DMS114 treated with DMSO at 0.1 percent for 48 hours (cell line): ENCODE data around the gene BTN1A1.
"Not testable (repeated sequence)": the region's sequence is repeated elsewhere in the genome, so short reads cannot be mapped to it uniquely, and the experiment has no call there.

ENCODE experiments used
- DNase-seq: peaks from one replicate; lab custom pipeline; 2025; ENCODE audit not compliant: unreplicated experiment; lab: John Stamatoyannopoulos, UW

Gene BTN1A1

DNA sequence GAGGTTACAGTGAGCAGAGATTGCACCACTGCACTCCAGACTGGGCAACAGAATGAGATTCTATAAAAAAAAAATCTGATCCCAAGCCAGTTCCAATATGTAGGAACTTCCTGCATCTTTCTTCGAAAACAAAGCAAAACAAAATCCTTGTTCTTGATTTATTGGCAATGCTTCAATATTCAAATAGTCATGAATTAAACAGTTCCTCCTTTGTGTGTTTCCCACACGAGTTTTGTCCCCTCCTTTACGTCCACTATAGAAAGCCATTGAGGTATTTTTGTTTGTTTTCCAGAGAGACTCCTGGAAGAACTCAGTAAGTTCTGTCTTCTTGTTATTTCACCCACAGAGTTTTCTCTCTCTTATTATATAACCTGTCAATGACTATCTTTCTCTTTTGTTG is 7.6 kb downstream of the BTN1A1 start:
- DNase-seq = no peak

DNA sequence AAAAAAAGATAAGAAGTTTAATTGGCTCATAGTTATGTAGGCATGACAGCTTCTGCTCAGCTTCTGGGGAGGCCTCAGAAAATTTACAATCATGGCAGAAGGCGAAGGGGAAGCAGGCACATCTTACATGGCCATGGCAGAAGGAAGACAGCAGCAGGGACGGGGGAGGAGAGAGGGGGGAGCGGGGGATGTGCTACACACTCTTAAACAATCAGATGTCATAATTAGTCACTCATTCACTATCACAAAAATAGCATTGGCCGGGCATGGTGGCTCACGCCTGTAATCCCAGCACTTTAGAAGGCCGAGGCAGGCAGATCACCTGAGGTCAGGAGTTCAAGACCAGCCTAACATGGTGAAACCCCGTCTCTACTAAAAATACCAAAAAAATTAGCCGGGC is 10.9 kb downstream of the BTN1A1 start:
- not testable (repeated sequence) for DNase-seq

DNA sequence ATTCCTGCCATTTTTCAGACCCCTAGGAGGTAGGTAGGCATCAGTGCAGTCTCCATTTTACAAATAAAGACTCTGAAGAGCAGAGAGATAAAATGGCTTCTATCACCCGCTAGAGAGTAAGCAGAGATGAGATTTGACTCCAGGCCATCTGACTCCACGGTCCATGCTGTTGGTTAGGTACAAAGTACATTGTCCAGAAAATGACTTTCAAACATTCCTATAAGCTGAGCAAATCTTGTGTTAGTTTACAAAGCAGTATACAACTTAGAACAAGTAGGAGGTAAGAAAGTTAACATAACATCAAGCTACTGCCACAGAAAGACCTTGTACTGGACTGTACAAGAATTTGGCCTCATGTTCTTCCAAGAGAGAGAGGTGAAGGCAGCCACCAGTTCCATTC is 14.9 kb downstream of the BTN1A1 start:
- DNase-seq = no peak

DNA sequence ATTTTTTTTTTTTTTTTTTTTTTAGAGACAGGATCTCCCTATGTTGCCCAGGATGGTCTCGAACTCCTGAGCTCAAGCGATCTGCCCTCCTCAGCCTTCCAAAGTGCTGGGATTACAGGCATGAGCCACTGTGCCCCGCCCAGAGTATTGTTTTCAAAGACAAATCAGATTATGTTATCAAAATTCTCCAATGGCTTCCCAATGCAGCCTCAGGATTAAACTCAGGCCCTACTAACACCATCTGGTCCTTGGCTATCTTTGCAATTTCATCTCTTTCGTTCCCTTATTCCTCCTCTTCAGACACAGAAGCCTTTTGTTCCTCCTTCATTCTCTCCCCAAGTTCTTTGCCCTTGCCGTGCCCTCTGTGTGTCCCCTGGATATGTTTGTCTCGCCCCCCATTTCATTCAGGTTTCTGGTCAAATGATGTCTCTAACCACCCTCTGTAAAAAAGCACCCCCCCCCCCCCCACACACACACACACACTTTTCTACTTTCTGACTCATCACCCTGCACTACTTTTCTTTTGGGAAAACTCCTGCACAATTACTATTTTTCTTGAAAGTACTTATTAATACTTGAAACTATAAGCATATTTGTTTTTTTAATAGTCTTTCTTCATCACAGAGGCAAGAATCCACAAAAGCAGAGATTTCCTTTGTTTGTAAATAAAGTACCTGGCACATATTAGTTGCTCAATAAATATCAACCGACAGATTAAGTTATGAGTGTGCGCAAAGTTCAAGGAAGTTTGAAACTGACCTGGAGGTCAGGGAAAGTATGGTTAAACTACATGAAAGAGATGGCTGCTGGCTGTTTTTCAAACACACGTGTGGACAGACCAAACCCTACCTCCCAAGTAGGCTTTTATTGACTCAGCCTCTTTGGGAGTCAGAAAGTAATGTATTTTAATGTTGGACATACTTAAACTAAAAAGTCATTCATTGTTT is 16.7 kb downstream of the BTN1A1 start:
- DNase-seq = no peak

DNA sequence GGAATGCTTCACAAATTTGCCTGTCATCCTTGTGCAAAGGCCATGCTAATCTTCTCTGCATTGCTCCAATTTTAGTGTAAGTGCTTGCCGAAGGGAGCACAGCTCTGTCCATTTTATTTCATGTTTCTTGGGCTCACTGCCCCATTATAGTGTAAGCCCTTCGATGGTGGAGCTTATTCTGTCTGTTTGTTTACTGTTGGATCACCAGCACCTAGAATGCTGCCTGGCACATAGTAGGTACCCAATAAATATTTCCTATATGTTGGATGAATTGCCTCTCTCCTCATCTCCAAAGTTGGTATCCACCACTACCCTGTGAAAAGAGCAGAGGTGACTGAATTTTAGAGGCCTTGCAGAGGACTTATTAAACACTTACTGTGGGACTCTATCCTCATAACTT is 19.3 kb downstream of the BTN1A1 start:
- no peak for DNase-seq

DNA sequence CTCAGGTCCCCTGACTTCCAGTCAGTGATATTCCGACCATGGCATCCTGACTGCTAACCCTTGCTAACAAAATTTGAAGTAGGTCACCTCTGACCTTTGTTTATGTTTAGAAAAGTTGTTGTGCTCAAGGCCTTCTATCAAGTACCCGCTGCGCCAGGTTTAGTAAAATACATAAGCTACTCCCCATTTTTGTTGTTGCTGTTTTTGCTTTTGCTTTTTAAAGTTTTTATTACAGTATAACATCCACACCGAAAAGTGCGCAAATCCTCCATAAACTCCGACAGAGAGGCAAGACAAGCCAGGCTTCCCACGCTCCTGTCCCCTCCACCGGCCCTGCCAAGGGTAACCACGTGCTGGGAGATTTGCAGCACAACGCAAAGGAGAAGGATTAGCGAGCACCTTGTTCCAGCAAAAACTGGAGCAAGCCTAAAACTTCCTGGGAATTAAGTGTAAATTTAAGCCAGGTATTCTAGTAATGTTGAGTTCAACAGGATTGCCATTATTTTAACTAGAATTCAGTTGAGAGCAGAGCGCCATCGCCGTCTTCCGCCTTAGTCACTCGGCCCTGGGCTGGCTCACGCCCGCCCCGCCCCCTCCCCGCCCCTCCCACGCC is 20.2 kb downstream of the BTN1A1 start:
- DNase-seq = peak; percentile 79

DNA sequence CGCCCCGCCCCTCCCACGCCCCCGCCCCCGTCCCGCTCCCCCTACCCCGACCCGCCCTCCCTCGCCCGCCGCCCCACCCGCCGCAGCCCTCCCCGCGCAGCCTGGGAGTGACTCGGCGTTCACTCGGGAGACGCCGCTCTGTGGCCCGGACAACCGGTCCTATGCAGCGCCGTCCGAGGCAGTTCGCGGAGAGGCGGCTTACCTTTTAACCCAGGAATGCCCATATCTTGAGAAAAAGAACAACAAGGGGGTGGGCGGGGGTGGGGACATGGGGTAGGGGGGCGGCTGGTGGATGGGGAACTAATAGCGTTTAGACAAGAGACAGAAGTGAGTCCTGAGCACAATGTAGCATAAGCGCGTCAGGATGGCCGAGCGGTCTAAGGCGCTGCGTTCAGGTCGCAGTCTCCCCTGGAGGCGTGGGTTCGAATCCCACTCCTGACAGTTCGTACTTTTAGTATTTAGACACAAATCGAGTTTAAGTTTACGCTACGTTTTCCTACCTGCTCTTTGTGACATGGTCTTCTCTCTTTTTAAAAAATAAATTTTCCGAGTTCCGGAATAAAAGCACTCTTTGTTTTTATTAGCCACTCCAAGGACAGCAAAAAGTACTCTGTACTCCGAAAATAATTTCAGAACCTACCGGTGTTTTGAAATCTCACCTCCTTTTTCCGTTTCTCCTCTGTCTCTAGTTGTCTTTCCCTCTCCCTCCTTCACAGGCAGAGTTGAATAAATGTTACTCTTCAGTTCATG is 20.9 kb downstream of the BTN1A1 start:
- peak; percentile 85 for DNase-seq

DNA sequence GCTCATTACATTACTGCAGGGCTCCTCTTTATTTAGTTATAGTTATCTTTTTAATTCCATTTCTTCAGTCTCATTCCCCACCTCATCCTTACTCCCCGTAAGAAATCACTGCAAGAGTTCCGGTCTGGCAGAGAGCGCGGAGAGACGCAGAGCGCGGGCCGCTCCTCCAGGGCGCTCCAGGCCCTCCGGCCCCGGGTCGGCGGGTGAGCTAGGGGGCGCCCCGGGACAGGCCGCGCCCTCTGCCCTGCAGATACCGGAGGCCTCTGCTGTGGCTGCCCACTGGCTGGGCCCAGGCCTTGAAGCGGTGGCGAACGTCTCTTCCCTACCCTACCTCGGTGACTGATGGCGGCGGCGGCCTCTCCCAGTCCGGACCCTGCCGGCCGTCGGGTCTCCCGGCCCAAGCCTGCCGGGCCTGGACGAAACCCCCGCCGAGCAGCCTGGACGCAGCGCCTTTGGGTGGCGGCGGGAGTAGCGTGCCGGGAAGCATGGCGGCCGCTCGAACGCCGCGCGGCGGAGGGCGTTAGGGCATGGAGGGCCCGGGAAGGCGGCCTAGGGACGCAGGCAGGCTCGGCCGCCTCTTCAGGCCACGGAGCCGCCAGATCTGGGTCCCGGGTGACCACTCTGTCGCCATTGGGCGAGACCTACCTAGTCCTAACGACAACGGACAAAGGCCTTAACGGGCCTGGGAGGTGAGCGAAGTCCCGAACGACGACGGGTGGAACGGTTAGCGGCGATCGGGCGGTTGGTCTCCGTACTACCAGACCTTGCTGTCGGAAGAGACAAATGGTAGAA is 21.7 kb downstream of the BTN1A1 start:
- peak; percentile 85 for DNase-seq

DNA sequence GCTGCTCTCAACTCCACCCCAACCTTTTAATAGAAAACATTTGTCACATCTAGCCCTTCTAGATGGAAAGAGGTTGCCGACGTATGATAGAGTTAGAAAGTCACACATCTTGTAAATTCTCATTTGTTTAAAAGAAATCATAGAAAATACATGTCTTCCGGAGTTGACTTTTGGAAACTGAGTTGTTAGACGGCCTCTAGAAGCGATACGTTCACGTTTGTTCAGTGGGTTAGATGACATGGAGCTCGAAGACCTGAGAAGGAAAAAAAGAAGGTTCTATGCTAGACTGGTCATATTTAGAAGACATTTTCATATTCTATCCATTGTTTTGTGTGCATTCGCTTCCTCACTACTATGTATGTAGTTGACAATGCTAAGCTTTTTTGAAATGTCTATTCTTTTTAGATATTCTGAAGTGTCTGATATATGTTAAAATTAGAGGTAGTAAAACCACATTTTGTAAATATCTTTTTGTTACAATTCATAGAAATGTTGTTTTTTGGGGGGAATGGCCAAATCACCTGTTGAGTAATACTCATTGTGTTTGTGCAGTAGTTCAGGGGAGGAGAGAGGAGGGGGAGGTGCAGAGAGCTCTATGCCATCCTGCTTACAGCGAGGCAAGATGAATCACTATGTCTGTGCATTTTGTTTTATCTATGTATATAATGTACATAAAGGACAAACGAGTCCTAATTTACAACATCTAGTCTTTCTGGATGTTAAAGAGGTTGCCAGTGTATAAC is 22.6 kb downstream of the BTN1A1 start:
- not testable (repeated sequence) for DNase-seq

DNA sequence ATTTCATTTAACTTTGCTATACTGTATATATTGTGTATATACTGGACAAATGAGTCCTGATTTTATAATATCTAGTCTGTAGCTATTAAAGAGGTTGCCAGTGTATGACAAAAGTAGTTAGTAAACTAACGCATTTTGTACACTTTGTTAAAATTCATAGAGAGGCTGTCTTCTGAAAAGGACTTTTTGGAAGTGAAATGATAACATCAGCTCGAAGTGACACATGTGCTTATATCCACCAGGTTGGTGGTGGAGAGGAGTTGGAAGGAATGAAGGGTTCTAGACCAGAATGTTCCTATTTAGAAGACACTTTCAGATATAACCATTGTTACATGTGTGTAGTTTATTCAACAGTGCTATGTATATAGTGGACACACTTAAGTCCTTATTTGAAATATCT is 24.2 kb downstream of the BTN1A1 start:
- DNase-seq = not testable (repeated sequence)

DNA sequence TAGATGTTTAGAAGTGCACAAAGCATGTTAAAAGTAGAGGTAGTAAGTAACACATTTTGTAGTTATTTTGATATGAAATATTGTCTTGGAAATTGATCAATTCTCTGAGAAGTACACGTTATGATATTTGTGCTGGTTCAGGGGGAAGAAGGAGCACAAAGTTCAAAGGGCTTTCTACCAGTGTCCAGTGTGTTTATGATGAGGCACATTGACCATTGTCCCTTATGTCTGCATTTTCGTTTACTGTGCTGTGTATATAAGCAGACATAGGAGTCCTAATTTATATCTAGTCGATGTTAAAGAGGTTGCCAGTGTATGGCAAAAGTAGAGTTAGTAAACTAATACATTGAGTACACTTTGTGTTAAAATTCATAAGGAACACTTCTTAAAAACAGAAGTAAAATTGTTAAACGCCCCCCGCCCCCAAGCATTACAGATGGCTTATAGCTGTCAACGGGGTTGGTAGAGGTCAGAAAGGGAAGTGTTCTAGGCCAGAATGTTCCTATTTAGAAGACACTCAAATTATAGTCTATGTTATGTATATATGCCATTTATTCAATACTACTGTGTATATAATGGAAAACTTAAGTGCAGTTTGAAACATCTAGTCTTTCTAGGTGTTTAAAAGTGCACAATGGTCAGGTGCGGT is 24.7 kb downstream of the BTN1A1 start:
- no peak for DNase-seq

DNA sequence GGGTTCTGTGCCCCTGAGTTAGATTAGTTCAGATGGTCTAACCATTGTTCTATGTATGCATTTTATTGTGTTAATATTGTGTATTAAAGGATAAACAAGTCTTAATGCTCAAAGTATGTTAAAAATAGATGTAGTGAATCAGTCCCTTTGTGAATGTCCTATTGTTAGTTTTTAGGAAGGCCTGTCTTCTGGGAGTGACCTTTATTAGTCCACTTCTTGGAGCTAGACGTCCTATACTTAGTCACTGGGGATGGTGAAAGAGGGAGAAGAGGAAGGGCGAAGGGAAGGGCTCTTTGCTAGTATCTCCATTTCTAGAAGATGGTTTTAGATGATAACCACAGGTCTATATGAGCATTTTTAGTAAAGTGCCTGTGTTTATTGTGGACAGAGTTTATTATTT is 25.7 kb downstream of the BTN1A1 start:
- DNase-seq = no peak

DNA sequence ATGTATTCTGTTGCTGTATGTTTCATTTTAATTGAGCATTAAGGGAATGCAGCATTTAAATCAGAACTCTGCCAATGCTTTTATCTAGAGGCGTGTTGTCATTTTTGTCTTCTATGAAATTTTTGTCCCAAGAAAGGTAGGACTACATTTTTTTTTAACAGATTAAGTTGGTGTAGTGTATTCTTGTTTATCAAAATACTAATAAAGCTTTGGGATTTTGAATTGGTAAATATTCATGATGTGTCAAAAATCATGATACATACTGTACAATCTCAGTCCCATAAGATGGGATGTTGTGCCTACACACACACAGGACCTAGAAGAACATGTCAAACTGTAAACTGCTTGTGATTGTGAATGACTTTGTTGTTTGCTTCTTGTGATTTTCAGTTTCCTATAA is 26.8 kb downstream of the BTN1A1 start:
- no peak for DNase-seq

DNA sequence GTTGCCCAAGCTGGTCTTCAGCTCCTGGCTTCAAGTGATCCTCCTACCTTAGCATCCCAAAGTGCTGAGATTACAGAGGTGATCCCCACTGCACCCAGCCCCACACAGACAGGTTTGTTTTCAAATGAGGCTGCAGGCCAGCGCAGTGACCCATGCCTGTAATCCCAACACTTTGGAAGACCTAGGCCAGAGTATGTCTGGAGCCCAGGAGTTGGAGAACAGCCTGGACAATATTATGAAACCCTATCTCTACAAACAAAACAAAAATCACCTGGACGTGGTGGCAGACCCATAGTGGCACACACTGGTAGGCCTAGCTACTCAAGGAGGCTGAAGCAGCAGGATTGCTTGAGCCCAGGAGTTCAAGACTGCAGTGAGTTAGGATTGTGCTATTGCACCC is 30.1 kb downstream of the BTN1A1 start:
- no peak for DNase-seq

DNA sequence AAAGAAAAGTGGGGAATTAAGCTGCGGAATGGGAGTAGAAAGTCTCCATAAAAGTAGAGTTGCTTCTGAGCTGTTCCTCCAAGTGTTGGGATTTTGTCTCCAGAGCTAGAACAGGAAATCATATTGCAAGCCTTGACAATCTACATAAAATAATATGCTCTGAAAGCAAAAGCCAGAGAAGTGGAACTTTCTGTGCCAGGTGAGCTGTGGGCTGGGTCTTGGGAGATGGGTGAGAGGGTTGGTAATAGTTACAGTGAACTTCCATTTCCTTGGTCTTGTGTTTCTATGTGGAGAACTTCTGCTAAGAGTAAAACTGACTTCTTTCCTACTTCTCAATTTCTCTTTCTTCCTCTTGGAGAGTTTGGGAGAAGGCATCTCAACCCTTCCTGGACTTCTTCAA is 31.8 kb downstream of the BTN1A1 start:
- no peak for DNase-seq

DNA sequence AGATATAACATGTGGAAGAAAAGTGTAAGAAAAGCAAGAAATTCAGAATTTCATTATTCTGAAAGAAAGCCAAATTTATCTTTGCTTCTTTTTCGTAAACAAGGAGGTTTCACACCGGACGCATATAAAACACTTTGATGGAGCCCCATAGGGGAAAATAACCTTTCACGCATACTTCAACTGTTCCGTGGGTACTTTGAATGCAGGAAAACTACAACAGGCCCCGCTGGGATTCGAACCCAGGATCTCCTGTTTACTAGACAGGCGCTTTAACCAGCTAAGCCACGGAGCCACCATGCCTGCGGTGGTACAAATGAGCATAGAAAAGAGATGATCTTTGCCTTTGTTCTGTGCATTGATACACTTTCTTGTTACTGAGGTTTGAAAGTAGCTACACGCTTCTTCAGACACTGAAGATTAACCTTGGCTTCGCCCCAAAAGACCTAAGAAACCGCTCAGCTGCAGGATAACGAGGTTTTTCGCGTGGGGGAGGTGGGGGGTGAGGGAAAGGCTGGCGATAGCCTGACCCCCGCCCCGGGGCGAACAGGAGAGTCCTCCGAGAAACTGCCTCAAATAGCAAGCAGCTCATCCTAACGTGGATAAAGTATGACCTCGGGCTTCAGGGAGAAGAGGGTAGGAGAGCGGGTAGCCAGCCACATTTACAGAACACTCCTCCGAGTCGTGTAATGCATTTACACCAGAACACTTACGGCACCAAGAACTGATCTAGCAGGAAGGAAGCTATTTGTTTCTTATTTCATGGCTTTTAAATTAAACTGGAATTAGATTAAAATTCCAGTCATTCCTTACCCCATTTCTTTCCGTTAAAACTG is 32.8 kb downstream of the BTN1A1 start:
- peak; percentile 92 for DNase-seq

DNA sequence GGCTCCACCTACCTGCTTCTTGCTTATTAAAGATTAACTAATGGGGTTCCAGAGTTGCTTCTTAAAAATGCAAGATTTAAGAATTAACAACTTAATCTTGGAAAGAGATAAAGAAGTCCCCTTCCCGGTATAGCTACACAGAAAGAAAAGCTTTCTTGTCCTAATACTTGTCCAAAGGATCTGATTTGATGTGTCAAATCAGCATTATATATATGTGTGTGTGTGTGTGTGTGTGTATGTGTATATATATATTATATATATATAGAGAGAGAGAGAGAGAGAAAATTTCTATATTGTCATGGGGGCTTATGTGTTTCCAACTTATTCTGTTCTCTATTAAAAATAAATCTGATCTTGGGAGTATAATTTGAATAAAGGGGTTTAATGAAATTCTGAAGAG is 33.4 kb downstream of the BTN1A1 start:
- DNase-seq = no peak

DNA sequence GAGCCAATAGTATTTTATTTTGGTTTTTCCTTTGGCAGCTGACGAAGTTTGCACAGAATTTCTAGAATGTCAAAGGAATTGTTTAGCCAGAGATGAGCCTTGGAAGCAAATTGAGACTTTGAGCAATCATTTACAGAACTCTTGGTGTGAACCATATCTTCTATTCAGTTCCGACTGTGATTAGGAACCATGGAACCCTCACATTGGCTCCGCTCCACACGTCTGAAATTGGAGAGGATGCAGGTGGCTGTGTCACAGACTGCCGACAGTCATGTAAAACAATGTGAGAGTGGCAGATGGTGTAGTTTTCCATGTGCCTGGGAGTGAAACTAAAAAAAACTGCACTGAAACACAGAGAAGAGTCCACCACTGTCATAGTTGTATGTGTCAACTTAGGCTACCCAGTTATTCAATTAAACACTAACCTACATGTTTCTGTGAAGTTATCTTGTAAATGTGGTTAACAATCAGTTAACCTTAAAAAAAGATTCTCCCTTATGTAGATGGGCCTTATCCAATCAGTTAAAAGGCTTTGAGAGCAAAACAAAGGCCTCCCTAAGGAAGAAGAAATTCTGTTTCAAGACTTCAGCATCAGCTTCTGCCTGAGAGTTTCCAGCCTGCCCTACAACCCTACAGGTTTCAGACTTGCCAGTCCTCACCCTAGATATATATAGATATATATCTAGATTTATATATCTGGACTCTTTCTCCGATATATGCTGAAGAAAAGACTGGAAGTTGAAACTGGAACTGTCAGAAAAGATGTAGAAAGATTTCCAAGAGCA is 34.8 kb downstream of the BTN1A1 start:
- no peak for DNase-seq
